Activated naive CD4-positive, alpha-beta T cell treated with anti-CD3 and anti-CD28 coated beads, Interleukin-2, amount 10 ng/mL, durations not matched to agents 5 hours and 36 hours (primary cell): ENCODE results near the gene FAM89A. TPM values are rescaled to one million over a fixed set of nuclear protein-coding genes. Genes with fewer than 3 reads are reported as not detected.

Experiments used
- total RNA-seq, 2 experiments: library from RNA; stranded (reverse); gene quantifications; one replicate each; pipeline ENCODE4 v1.2.3, GENCODE V29; 2021

Gene FAM89A
- 1 to 10 TPM; 5.1 to 8.6 TPM for total RNA-seq

GRCh38 chr1:231040019-231040799, at the start of gene FAM89A:
FAM89A (minus strand) TSS chr1:231040254; CDS start chr1:231040211, 43 bp downstream.

DNA sequence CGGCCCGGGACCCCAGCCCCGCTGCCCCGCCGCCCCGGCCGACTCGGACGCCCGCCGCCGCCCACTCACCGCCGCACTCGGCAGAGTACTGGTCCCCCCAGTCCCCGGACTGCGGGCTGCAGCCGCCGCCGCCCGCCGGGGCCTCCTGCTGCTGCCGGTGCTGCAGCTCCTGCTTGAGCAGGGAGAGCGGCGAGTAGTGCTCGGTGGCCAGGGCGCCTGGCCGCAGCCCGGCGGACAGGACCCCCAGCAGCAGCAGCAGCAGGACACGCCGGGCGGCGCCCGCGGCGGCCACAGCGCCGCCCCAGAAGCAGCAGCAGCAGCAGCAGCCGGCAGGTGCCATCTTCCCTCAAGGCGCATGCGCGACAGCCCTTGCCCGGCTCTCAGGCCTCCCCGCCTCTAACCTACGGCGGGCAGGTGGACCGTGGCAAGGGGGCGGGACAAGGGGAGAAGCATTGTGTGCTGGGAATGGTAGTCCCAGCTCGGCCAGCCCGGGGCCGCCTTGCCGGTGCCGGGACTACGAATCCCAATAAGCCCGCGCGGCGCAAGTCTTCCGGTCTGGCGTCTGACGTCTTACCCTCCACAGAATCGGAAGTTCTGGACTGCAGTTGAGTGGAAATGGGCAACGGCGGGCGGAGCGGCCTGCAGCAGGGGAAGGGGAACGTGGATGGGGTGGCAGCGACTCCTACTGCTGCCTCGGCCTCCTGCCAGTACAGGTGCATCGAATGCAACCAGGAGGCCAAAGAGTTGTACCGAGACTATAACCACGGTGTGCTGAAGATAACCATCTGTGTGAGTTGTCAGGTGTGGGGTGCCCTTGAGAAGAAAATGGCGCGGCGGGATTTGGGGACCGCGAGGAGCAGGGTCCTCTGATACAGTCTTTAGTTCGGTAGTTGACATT, 61.3 kb downstream of the FAM89A start, which contains the start of the genes ARV1 and TTC13:
ARV1 (plus strand) TSS at position 604 of the 898 bp plus-strand sequence; CDS start at position 616, 12 bp downstream.
TTC13 (minus strand) TSS at position 371 of the 898 bp plus-strand sequence; CDS start at position 340, 31 bp downstream.

Other genes starting within 250 kb of the FAM89A start
- 1 to 10 TPM; 1.7 to 1.8 TPM for gene C1orf198, start 171.7 kb downstream of the FAM89A start, total RNA-seq
- 10 to 100 TPM; 45.5 to 47.0 TPM for gene TTC13, start 61.4 kb downstream of the FAM89A start, total RNA-seq
- gene ARV1, start 61.2 kb downstream of the FAM89A start, total RNA-seq = 10 to 100 TPM; 12.5 to 13.1 TPM
- gene TRIM67, start 121.8 kb upstream of the FAM89A start, total RNA-seq = not detected
- 10 to 100 TPM; 34.3 to 34.7 TPM for gene GNPAT, start 201.0 kb upstream of the FAM89A start, total RNA-seq